Measurements from ENCODE around the gene TTC3. TPM values are rescaled to one million over a fixed set of nuclear protein-coding genes. Genes with fewer than 3 reads are reported as not detected.

The TTC3 gene
- total RNA-seq, 1 experiment from 2014 or later: 121 TPM

DNA sequence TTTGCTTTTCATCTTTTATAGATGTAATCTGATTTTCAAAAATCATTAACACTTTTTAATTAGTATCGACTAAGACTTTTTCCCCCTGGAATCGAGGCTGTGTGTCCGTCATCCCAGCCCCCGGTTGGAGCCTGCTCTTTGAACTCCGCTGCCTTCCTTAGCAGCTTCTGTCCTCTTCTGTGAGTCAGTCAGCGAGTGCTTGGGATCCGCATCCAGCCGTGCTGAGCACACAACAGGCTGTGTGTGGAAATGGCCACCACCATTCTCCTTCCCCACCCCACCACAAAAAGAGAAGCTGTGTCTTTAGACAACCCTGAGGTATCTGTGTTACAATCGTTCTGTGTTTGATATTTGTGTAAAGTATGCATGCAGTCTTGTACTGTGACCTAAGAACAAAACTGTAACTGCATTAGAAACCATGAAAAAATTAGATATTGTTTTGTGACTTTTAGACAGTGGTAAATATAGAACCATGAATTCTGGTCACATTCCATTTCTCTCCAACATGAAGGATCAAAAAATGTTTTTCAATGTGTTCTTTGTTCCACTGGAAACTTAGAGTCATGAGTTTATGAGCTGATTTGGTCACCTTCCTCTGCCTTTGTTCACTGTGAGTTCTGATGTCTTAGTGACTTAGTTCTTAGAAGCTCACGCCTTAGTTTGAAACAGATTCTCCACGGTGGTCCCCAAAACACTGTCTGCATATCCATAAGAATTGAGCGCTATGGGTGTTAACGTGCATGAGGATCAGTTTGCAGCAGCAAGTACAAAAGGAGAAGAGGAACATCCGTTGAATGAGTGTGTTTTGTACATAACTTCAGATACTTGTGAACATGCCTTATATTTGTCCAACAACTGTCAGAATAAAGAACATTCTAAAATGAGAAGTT is 129.4 kb downstream of the TTC3 start:
- Histone ChIP-seq H3K27ac (ENCODE audit: low read length) (no peak overlapping the region), H3K4me1 (ENCODE audit: insufficient read depth, low read length) (peaks cover 30% of the 10 kb centered on the region), H4K20me1 (ENCODE audit: low read length) (no peaks in the 10 kb centered on the region), H3K4me3 (ENCODE audit: low read length) (no peak overlapping the region), H3K9me3 (ENCODE audit: low read length) (no peaks in the 10 kb centered on the region), H3K4me2 (ENCODE audit: low read length) (no peak overlapping the region), H3K27me3 (ENCODE audit: low read length) (no peaks in the 10 kb centered on the region), H3K9ac (ENCODE audit: low read length) (no peak overlapping the region), H3F3A (ENCODE audit: low read length, unreplicated experiment) (no peaks in the 10 kb centered on the region), H3K36me3 (ENCODE audit: low read depth, low read length) (peaks cover 39% of the 10 kb centered on the region), H3K9me2 (replicated peaks; ENCODE audit: low read length) (no peaks in the 10 kb centered on the region), H3K79me2 (ENCODE audit: low read length) (no peaks in the 10 kb centered on the region), H2AFZ (ENCODE audit: low read length) (no peak overlapping the region)
- POLR2A ChIA-PET (ENCODE audit: unreplicated experiment): no interaction called here
- CTCF ChIA-PET: no interaction called here
- DNase-seq (no peak), ATAC-seq (no peak)
- TF ChIP-seq EZH2phosphoT487 (IDR thresholded peaks at IDR 0.05; ENCODE audit: borderline replicate concordance, low read length) (no peak), EZH2 (IDR thresholded peaks at IDR 0.05; ENCODE audit: low read length, unreplicated experiment) (no peak)
- TF ChIP-seq, protein P1, sequence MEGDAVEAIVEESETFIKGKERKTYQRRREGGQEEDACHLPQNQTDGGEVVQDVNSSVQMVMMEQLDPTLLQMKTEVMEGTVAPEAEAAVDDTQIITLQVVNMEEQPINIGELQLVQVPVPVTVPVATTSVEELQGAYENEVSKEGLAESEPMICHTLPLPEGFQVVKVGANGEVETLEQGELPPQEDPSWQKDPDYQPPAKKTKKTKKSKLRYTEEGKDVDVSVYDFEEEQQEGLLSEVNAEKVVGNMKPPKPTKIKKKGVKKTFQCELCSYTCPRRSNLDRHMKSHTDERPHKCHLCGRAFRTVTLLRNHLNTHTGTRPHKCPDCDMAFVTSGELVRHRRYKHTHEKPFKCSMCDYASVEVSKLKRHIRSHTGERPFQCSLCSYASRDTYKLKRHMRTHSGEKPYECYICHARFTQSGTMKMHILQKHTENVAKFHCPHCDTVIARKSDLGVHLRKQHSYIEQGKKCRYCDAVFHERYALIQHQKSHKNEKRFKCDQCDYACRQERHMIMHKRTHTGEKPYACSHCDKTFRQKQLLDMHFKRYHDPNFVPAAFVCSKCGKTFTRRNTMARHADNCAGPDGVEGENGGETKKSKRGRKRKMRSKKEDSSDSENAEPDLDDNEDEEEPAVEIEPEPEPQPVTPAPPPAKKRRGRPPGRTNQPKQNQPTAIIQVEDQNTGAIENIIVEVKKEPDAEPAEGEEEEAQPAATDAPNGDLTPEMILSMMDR (conservative IDR thresholded peaks at IDR 0.05; ENCODE audit: low read depth, low read length): no peak
- intact Hi-C loops (cut with micrococcal nuclease): no loop called here
- TSS peak; percentile 30 for BruUV-seq (replicated peaks)

DNA sequence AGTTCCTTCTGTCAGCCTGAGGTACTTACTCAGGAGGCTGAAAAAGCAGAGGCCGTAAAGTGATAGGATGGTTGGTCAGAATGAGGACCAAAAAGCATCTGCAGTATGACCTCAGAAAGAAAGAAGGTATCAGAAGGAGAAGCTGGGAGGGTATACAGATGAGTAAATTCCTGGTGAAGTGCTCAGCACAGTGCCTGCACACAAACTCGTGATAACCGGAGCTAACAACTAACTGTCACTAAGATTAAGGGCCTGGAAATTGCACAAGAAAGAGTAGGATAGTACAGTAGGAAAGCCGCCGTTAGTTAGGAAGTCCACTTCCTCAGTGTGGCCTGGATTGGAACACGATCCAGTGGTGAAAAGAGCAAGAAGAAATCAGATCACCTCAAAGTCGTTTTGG is 131.5 kb downstream of the TTC3 start:
- POLR2A ChIA-PET (ENCODE audit: unreplicated experiment): no interaction called here
- CTCF ChIA-PET: no interaction called here
- no peak overlapping the region for H3K4me2 ChIP-seq (ENCODE audit: low read length)
- no peaks in the 10 kb centered on the region for H3K79me2 ChIP-seq (ENCODE audit: low read length)
- peaks cover 15% of the 10 kb centered on the region for H3K4me1 ChIP-seq (ENCODE audit: insufficient read depth, low read length)
- H3K9me2 ChIP-seq (replicated peaks; ENCODE audit: low read length): no peaks in the 10 kb centered on the region
- BruUV-seq (replicated peaks): no TSS peak
- H3K9ac ChIP-seq (ENCODE audit: low read length): no peak overlapping the region
- no peak for ATAC-seq
- intact Hi-C loops (cut with micrococcal nuclease): no loop called here
- no peaks in the 10 kb centered on the region for H4K20me1 ChIP-seq (ENCODE audit: low read length)
- no peaks in the 10 kb centered on the region for H3K9me3 ChIP-seq (ENCODE audit: low read length)
- H3F3A ChIP-seq (ENCODE audit: low read length, unreplicated experiment): no peaks in the 10 kb centered on the region
- H3K36me3 ChIP-seq (ENCODE audit: low read depth, low read length): peaks cover 30% of the 10 kb centered on the region
- H2AFZ ChIP-seq (ENCODE audit: low read length): no peak overlapping the region
- no peak for DNase-seq
- no peak overlapping the region for H3K27ac ChIP-seq (ENCODE audit: low read length)
- H3K27me3 ChIP-seq (ENCODE audit: low read length): no peaks in the 10 kb centered on the region
- H3K4me3 ChIP-seq (ENCODE audit: low read length): no peak overlapping the region
- TF ChIP-seq EZH2 (IDR thresholded peaks at IDR 0.05; ENCODE audit: low read length, unreplicated experiment) (no peak), EZH2phosphoT487 (IDR thresholded peaks at IDR 0.05; ENCODE audit: borderline replicate concordance, low read length) (no peak)
- TF ChIP-seq, protein P1 (conservative IDR thresholded peaks at IDR 0.05; ENCODE audit: low read depth, low read length): no peak

DNA sequence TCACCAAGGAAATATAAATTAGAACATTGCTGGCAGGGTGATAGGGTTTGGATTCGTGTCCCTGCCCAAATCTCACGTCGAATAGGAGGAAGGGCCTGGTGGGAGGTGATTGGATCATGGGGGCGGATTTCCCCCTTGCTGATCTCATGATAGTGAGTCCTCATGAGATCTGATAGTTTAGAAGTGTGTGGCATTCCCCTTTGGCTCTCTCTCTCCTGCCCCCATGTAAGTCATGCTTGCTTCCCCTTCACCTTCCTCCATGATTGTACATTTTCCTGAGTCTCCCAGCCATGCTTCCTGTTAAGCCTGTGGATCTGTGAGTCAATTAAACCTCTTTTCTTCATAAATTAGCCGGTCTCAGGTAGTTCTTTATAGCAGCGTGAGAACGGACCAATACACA is 133.4 kb downstream of the TTC3 start:
- TF ChIP-seq EZH2phosphoT487 (IDR thresholded peaks at IDR 0.05; ENCODE audit: borderline replicate concordance, low read length) (no peak), EZH2 (IDR thresholded peaks at IDR 0.05; ENCODE audit: low read length, unreplicated experiment) (no peak)
- TF ChIP-seq, protein P1 (conservative IDR thresholded peaks at IDR 0.05; ENCODE audit: low read depth, low read length): no peak
- H2AFZ ChIP-seq (ENCODE audit: low read length): no peak overlapping the region
- CTCF ChIA-PET: no interaction called here

More for the DNA sequence above, 133.4 kb downstream of the TTC3 start:
- Histone ChIP-seq H3K79me2 (ENCODE audit: low read length) (no peaks in the 10 kb centered on the region), H3K36me3 (ENCODE audit: low read depth, low read length) (peaks cover 17% of the 10 kb centered on the region), H3K4me2 (ENCODE audit: low read length) (no peak overlapping the region), H3K27ac (ENCODE audit: low read length) (no peak overlapping the region), H4K20me1 (ENCODE audit: low read length) (no peaks in the 10 kb centered on the region), H3K9me2 (replicated peaks; ENCODE audit: low read length) (no peaks in the 10 kb centered on the region), H3K9ac (ENCODE audit: low read length) (no peak overlapping the region), H3K4me1 (ENCODE audit: insufficient read depth, low read length) (peaks cover 8% of the 10 kb centered on the region; the same call in 1 of the 2 replicates), H3F3A (ENCODE audit: low read length, unreplicated experiment) (no peaks in the 10 kb centered on the region), H3K27me3 (ENCODE audit: low read length) (no peaks in the 10 kb centered on the region), H3K4me3 (ENCODE audit: low read length) (no peak overlapping the region), H3K9me3 (ENCODE audit: low read length) (no peaks in the 10 kb centered on the region)
- ATAC-seq (no peak), DNase-seq (no peak)
- POLR2A ChIA-PET (ENCODE audit: unreplicated experiment): no interaction called here
- no TSS peak for BruUV-seq (replicated peaks)
- intact Hi-C loops (cut with micrococcal nuclease): no loop called here
